Right atrium auricular region (tissue), 2 donors: Measurements from ENCODE around the gene MRTFA. TPM values are rescaled to one million over a fixed set of nuclear protein-coding genes. Genes with fewer than 3 reads are reported as not detected.

Experiments
- DNase-seq: peaks from one replicate; pipeline ENCODE4 v3.0.0-alpha.2; 2019; ENCODE audit warnings: low spot score
- H3K27ac ChIP-seq, 2 donors: fragments of 200-600 bp; sonication (generic); 1 replicate in 1 of 2; 2 replicates in 1 of 2; pipeline ENCODE4 v1.5.1; 2016 to 2019
- H3K27me3 ChIP-seq, 2 donors: fragments of 200-600 bp; sonication (generic); one replicate each; pipeline versions ENCODE4 v1.5.1 to v1.6.0; 2017 to 2019
- H3K36me3 ChIP-seq: fragments of 200-600 bp; sonication (generic); one replicate; pipeline ENCODE4 v1.5.1; 2016
- H3K4me1 ChIP-seq, 2 donors: fragments of 200-600 bp; sonication (generic); one replicate each; pipeline versions ENCODE4 v1.5.1 to v1.6.0; 2017 to 2019
- H3K4me3 ChIP-seq, 2 donors: fragments of 200-600 bp; sonication (generic); 1 replicate in 1 of 2; 2 replicates in 1 of 2; pipeline ENCODE4 v1.5.1; 2017 to 2019; ENCODE audit warnings: mild to moderate bottlenecking in 1 of 2, moderate library complexity in 1 of 2
- H3K9me3 ChIP-seq, 2 donors: fragments of 200-600 bp; sonication (generic); one replicate each; pipeline ENCODE4 v1.5.1; 2019
- CTCF ChIP-seq, 2 donors: fragments of 200-600 bp; sonication (generic); IDR thresholded peaks; one replicate each; pipeline ENCODE4 v1.5.1; 2019; ENCODE audit warnings: antibody characterized with exemption in 2 of 2
- total RNA-seq, 2 donors: library from RNA; depleted of rRNA; stranded (reverse); fragments of >200 nt; gene quantifications; one replicate each; pipeline ENCODE4 v1.1.0, GENCODE V29; 2016

The MRTFA gene
- total RNA-seq: 10 to 100 TPM; 45.8 to 55.2 TPM

GRCh38 chr22:40636380-40637182, at the start of gene MRTFA:
Gene MRTFA (minus strand): TSS chr22:40636719.
- H3K4me3 ChIP-seq: peak within 1 kb of the TSS; percentile 76 to 93
- TF ChIP-seq CTCF (IDR thresholded peaks at IDR 0.05): no peak
- H3K27ac ChIP-seq: peak within 1 kb of the TSS; percentile 87 to 93
- H3K4me1 ChIP-seq: peaks cover 0 to 30% of the 10 kb centered on the region in 2 donors
- DNase-seq: peak; percentile 100
- no peaks in the 10 kb centered on the region for H3K27me3 ChIP-seq
- H3K9me3 ChIP-seq: no peaks in the 10 kb centered on the region
- no peaks in the 10 kb centered on the region for H3K36me3 ChIP-seq

GRCh38 chr22:40685406-40685805, 48.9 kb upstream of the MRTFA start:
- Histone ChIP-seq H3K4me3 (no peak overlapping the region), H3K4me1 (peaks cover 0 to 2% of the 10 kb centered on the region in 2 donors), H3K27ac (no peak overlapping the region), H3K27me3 (no peaks in the 10 kb centered on the region), H3K36me3 (no peaks in the 10 kb centered on the region), H3K9me3 (no peaks in the 10 kb centered on the region)
- DNase-seq: no peak
- no peak for TF ChIP-seq CTCF (IDR thresholded peaks at IDR 0.05)

GRCh38 chr22:40684728-40685127, 48.2 kb upstream of the MRTFA start:
- no peaks in the 10 kb centered on the region for H3K9me3 ChIP-seq
- DNase-seq: no peak
- H3K4me1 ChIP-seq: peaks cover 0 to 9% of the 10 kb centered on the region in 2 donors
- no peaks in the 10 kb centered on the region for H3K27me3 ChIP-seq
- no peaks in the 10 kb centered on the region for H3K36me3 ChIP-seq
- no peak overlapping the region for H3K27ac ChIP-seq
- H3K4me3 ChIP-seq: no peak overlapping the region
- no peak for TF ChIP-seq CTCF (IDR thresholded peaks at IDR 0.05)

GRCh38 chr22:40681451-40681850, 44.9 kb upstream of the MRTFA start:
- Histone ChIP-seq H3K4me1 (peaks cover 0 to 23% of the 10 kb centered on the region in 2 donors), H3K36me3 (no peaks in the 10 kb centered on the region), H3K27ac (no peak overlapping the region), H3K4me3 (no peak overlapping the region), H3K9me3 (no peaks in the 10 kb centered on the region), H3K27me3 (no peaks in the 10 kb centered on the region)
- no peak for DNase-seq
- no peak for TF ChIP-seq CTCF (IDR thresholded peaks at IDR 0.05)

GRCh38 chr22:40680819-40681183, 44.3 kb upstream of the MRTFA start:
- no peaks in the 10 kb centered on the region for H3K27me3 ChIP-seq
- H3K36me3 ChIP-seq: no peaks in the 10 kb centered on the region
- peaks cover 0 to 23% of the 10 kb centered on the region in 2 donors for H3K4me1 ChIP-seq
- no peaks in the 10 kb centered on the region for H3K9me3 ChIP-seq
- DNase-seq: no peak
- no peak for TF ChIP-seq CTCF (IDR thresholded peaks at IDR 0.05)
- no peak overlapping the region for H3K4me3 ChIP-seq
- no peak overlapping the region for H3K27ac ChIP-seq
